Cortex of kidney (tissue), 1 donor: ENCODE measurements around the gene UBQLN4.
"Not testable (repeated sequence)": the region's sequence is repeated elsewhere in the genome, so short reads cannot be mapped to it uniquely, and the experiment has no call there.

Experiments
- DNase-seq: peaks from one replicate; lab custom pipeline; 2025; lab: John Stamatoyannopoulos, UW

The UBQLN4 gene

DNA sequence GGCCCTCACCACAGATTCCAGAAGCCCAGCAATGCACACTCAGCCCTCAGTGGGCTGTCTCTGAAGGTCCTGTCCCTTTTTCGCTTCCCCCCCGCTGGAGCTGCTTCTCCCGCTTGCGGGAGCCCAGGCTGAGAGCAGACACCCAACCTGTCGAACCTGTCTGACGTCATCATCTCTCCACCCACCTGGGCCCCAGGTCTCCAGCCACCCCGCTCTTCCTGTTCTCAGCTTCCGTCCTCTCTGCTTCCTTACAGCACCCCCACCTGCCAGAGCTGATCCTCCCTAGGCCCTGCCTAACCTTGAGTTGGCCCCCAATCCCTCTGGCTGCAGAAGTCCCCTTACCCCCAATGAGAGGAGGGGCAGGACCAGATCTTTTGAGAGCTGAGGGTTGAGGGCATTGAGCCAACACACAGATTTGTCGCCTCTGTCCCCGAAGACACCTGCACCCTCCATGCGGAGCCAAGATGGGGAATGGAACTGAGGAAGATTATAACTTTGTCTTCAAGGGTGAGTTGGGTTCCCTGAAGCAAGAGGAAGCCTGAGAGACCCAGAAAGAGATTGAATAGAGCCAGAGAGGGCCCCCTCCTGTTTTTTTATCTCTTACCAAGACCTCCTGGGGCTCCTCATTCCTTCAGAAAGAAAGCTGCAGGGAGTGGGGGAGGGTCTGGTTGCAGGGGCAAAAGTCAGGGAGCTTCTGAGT, 7.5 kb upstream of the UBQLN4 start, which contains the start of gene RAB25:
Gene RAB25, plus strand, starts transcription at position 224 of the 700 bp plus-strand sequence. Its CDS starts 241 bp downstream, at position 465.
- no peak for DNase-seq

DNA sequence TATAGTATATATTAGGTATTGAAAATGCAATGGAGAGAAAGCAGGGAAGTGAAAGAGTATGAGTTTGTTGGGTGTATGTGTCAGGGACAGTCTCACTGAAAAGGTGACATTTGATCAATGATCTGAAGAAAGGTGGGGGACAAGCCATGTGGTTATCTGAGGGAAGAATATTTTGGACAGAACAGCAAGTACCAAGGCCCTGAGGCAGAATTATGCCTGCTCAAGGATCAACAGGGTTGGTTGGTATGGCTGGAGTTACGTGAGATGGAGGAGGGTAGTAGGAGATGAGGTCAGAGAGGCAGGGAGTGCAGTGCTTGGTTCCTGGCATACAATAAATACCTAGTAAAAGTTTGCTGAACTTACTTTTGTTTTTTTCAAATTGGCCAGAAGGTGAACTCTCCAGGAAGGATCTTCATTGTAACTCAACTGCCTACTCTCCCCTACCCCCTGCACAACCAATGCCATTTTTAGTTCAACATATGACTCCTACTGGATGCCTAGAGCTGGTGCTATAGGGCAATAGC, 2.8 kb upstream of the UBQLN4 start:
- DNase-seq = no peak

DNA sequence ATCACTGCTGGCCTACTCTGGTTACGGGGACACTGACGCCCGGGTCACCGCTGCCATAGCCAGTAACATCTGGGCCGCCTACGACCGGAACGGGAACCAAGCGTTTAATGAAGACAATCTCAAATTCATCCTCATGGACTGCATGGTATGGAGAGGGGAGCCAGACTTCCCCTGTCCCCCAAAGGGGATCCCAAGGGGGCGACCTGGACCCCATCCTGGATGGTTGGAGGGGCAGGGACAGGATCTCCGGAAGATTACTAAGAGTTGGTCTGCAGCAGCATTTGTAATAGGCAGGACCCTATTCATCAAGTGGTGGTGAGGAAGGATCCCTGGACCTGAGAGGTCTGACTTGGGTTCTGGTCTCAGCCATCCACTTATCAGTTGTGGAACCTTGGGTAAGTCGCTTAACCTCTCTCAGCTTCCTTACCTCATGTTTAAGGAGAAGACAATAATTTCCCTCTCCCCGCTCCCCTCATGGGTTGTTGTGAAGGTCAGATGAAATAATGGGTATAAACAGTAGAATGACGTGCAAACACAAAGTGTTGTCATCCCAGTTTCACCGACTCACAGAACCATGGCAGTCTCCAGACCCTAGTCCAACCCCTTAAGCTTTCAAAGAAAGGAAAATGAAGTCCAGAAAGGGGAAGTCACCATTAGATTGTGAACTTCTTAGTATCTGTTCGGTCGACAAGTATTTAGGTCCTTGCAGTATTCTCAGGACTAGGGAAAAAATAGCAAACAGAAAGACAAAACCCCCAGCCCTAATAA, 1.9 kb upstream of the UBQLN4 start:
- no peak for DNase-seq

GRCh38 chr1:156054500-156055280, 1.1 kb upstream of the UBQLN4 start, which contains the start of gene LAMTOR2:
Gene LAMTOR2, plus strand, starts transcription at chr1:156054782. Its CDS starts 108 bp downstream, at chr1:156054890.
- no peak for DNase-seq

- no peak for DNase-seq
Measured at GRCh38 chr1:156052862-156053767, 483 bp downstream of the UBQLN4 start.

DNA sequence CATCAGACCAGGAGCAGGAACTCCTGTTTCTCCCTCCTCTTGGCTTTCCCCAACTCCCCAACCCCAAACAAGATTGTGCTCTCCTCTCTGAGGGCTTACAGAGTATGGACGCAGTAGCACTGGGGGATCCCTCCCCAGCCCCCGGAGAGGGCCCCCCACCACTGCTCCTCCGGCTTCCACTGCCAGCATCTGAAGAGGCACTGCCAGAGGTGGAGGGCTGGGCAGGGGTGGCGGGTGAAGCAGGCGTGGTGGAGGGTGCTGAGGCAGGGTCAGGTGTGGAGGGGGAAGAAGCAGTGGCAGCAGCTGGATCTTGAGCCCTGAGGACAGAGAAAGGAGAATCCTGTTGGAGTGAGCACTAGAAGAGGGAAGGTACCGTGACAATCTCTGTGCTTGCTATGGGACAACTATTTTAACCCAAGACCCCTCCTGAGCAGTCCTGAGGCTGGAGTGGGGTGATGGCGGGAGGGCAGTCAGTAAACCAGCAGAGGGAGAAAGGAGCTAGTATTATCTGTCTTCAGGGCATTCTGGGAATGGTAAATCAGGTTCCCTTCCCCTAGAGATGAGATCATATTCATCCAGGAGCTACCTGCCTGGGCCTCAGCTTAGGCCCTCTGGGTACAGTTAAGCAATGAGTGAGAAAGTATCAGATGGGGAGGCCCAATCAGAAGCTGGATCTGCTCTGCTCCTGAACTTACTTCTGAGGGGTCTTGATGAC, 2.4 kb downstream of the UBQLN4 start:
- no peak for DNase-seq

- DNase-seq = no peak
Measured at GRCh38 chr1:156050376-156050775, 3.2 kb downstream of the UBQLN4 start.

DNA sequence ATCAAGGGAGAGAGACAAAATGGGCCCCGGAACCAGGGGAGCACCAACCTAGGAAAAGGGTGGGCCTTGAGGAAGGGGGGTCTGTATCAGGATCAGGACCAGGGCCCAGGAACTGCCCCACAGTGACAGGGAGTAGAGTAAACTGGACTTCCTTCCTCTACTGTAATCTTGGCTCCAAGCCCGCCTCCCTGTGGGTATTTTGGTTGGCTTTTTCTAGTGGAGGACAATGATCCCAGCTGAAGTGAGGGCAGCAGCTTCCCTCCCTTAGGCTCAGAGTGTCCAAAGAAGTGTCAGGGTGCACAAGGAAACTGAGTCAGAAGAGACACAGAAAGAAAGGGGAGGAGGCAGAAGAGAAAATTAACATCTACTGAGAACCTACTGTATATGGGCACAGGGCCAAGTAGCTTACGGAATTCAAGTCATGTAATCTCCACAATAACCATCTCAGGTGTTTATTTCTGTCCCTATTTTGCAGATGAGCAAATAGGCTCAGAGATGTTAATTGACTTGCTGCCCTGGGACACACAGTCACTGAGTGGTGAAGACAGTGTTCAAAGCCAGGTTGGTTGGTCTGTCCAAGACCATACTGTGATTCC, 4.8 kb downstream of the UBQLN4 start:
- DNase-seq = no peak

DNA sequence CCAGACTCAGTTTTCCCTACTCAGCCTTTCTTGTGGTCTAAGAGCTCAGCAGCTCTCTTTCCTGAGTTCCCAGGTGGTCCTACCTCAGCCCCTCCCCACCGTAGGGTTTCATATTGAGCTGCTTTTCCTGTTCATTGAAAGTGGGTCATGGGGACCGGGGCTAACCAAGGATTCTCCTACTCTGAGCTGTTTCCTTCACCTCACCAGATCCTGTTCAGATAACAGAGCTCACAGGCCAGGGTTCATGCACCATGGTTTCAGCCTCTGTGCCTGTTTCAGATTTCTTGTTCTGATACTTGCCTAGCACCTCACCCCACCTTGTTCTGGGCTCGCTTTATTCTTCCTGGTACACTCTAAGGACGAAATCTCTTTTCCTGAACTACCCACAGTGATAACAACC, 8.5 kb downstream of the UBQLN4 start:
- no peak for DNase-seq

DNA sequence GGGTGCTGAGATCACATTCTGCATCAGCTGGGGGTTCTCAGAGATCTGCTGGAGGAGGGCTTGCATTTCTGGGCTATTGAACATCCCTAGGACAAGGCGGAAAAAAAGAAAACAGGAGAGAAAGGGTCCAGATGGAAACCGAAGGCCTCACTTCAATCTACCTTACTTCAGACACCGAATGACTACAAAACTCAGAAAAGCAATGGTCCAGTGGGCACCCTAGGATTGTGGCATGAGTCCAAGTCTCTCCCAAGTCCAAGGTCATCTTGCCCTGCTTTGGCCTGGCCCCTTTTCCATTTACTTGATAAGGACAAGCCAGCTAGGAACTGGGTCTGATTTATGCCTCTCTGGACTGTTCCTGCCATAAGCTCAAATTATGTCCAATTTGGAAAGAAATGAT, 10.8 kb downstream of the UBQLN4 start:
- DNase-seq = no peak

DNA sequence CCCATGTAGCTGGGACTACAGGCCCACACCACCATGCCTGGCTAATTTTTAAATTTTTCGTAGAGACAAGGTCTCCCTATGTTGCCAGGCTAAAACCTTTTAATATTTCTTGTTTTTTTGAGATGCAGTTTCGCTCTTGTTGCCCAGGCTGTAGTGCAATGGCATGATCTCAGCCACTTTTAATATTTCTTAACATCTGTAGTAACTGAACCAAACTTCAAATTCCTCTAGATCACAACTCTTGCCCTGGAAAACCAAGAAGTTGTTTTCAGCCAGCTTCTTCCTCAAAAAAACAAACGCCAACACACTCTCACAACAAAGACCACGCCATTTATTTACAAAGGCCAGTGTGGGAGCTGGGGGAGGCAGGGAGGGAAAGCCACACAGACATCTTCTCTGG, 18.6 kb downstream of the UBQLN4 start:
- not testable (repeated sequence) for DNase-seq

GRCh38 chr1:156033011-156033410, 20.6 kb downstream of the UBQLN4 start:
- no peak for DNase-seq

DNA sequence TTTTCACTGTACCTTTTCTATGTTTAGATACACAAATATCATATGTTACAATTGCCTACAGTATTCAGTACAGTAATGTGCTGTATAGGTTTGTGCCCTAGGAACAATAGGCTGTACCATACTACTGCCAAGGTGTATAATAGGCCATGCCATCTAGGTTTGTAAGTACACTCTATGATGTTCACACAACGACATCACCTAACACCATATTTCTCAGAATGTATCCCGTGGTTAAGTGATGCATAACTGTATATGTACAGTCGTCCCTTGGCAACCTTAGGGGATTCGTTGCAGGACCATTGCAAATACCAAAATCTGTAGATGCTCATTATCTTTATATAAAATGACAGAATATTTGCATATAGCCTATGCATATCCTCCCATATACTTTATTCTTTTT, 27.0 kb downstream of the UBQLN4 start:
- DNase-seq = no peak

DNA sequence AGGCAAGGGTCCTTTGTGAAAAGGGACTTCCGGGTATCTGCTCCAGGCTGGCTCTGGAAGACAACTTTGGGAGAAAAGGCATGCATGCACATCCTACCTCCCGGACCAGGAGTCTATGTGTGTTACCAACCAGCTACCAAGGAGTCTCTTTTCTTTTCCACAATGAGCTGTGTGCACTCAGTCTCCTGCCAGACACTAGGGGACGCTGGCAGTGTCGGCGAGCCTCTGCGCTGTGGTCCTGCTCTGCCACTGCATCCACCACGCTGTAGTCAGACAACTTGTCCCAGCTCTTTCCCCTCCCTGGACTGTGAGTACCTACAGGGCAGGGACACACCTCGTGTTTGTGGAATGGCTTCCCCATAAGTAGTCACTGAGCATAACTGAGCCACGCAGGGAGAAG, 27.7 kb downstream of the UBQLN4 start:
- no peak for DNase-seq

- DNase-seq = no peak
Measured at GRCh38 chr1:156024801-156025200, 28.8 kb downstream of the UBQLN4 start.

- no peak for DNase-seq
Measured at GRCh38 chr1:156021954-156022353, 31.6 kb downstream of the UBQLN4 start.

- DNase-seq = no peak
Measured at GRCh38 chr1:156021093-156021428, 32.5 kb downstream of the UBQLN4 start.

GRCh38 chr1:156020293-156021092, 33.1 kb downstream of the UBQLN4 start, which contains the start of gene SSR2:
Gene SSR2, minus strand, starts transcription at chr1:156020951. Its CDS starts 784 bp downstream, at chr1:156020167.
- no peak for DNase-seq

DNA sequence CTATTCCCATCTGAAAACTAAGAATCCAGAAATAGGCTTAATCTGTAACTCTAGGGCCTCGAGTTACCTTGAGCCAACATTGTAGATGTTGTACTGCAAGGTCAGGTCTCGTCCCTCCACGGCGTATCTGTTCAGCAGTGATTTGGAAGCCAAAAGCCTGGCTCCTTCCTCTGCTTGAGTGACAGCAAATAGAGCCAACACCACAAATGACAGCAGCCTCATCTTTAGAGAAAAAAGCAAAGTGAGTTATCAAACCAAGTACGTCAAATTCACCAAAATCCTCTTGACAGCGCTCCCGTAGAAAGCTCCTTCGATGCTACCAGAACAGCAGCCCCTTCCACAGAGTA, 33.7 kb downstream of the UBQLN4 start:
- no peak for DNase-seq
